K562 (cell line): Measurements from ENCODE around the gene ZNF8. TPM values are rescaled to one million over a fixed set of nuclear protein-coding genes. Genes with fewer than 3 reads are reported as not detected.

Experiments used
- ERF ChIP-seq: fragments of 450-650 bp; formaldehyde crosslinking; IDR thresholded peaks from 2 replicates; pipeline ENCODE4 v1.4.0; 2020; ENCODE audit warnings: mild to moderate bottlenecking, mixed read lengths
- GTF2A2 ChIP-seq: IDR thresholded peaks from 2 replicates; pipeline ENCODE4 v1.6.1; 2016; ENCODE audit warnings: mild to moderate bottlenecking, missing genetic modification characterization, missing compliant biosample characterization
- HDAC8 ChIP-seq: fragments of 450-650 bp; IDR thresholded peaks from 2 replicates; pipeline ENCODE4 v1.6.1; 2016; ENCODE audit warnings: mild to moderate bottlenecking, missing genetic modification characterization, moderate library complexity, missing compliant biosample characterization
- PHB2 ChIP-seq: fragments of 450-650 bp; IDR thresholded peaks from 2 replicates; pipeline ENCODE4 v1.6.1; 2017; ENCODE audit warnings: low read depth
- PPARD ChIP-seq: fragments of 250-450 bp; sonication (Bioruptor Pico); IDR thresholded peaks from 2 replicates; pipeline ENCODE4 v1.8.0; 2022; ENCODE audit warnings: inconsistent platforms, mild to moderate bottlenecking, moderate library complexity
- RBM39 ChIP-seq: fragments of 200-400 bp; formaldehyde crosslinking; optimal IDR thresholded peaks from 2 replicates; pipeline ENCODE3; 2018; ENCODE audit warnings: low read depth, low read length
- SAP30 ChIP-seq: fragments of 200-600 bp; sonication (generic); IDR thresholded peaks from 2 replicates; pipeline ENCODE4 v1.6.1; 2012; ENCODE audit warnings: borderline replicate concordance, low read depth, mild to moderate bottlenecking, moderate library complexity, low read length, control low read depth, inconsistent platforms; ENCODE audit not compliant: insufficient read depth, poor library complexity, severe bottlenecking
- ZKSCAN8 ChIP-seq: fragments of 200-800 bp; sonication (Bioruptor generic); IDR thresholded peaks from 2 replicates; pipeline ENCODE4 v1.6.1; 2016; ENCODE audit warnings: missing genetic modification characterization, missing compliant biosample characterization
- ZNF589 ChIP-seq: fragments of 200-800 bp; sonication (Bioruptor generic); IDR thresholded peaks from 2 replicates; pipeline ENCODE4 v1.6.1; 2016; ENCODE audit warnings: low read depth, missing genetic modification characterization, missing compliant biosample characterization
- polyA plus RNA-seq, 8 experiments: library from polyadenylated mRNA; depleted of rRNA in 4 of 8; stranded (reverse) in 5 of 8; unstranded in 3 of 8; fragments of >200 nt; fragmentation: Nextera tagmentation in 2 of 8; fragmentation: Illumina TruSeq in 1 of 8; extraction: Ambion mirVana in 2 of 8; extraction: Trizol in 1 of 8; gene quantifications; 2 replicates each; pipeline versions ENCODE4 v1.2.1 to v1.2.3, GENCODE V29; 2011 to 2014; ENCODE audit warnings: inconsistent platforms in 1 of 8, missing spikeins in 1 of 8
- total RNA-seq, 7 experiments: library from RNA; depleted of rRNA in 6 of 7; stranded (reverse); fragments of >200 nt in 6 of 7; fragmentation: Illumina TruSeq in 2 of 7; extraction: Trizol in 2 of 7; gene quantifications; 2 replicates each; pipeline versions ENCODE4 v1.2.1 to v1.2.3, GENCODE V29; 2011 to 2021; ENCODE audit warnings: low replicate concordance in 1 of 7
- TF ChIP-seq, protein P1 (sequence below): sonication (generic); formaldehyde crosslinking; IDR thresholded peaks from 2 replicates; pipeline ENCODE4 v1.8.0; 2023; ENCODE audit warnings: mild to moderate bottlenecking, missing genetic modification reagents
- TF ChIP-seq, protein P2 (sequence below): IDR thresholded peaks from 3 replicates; pipeline ENCODE4 v1.6.1; 2011; ENCODE audit warnings: borderline replicate concordance, mild to moderate bottlenecking, moderate library complexity; ENCODE audit not compliant: insufficient read length; ENCODE audit errors: extremely low read depth
- TF ChIP-seq, protein P3 (sequence below): fragments of 450-650 bp; IDR thresholded peaks from 2 replicates; pipeline ENCODE4 v1.6.1; 2017; ENCODE audit warnings: antibody characterized with exemption, mild to moderate bottlenecking
- TF ChIP-seq, protein P4 (sequence below): fragments of 450-650 bp; conservative IDR thresholded peaks from 2 replicates; pipeline ENCODE4 v1.6.1; 2016; ENCODE audit warnings: missing genetic modification characterization, low read depth, mild to moderate bottlenecking, control low read depth, missing compliant biosample characterization

ZNF8 gene
- total and polyA plus RNA-seq, 9 of the 15 experiments (the other 6 are each of a cell fraction or from before 2014, with no cell fraction given), result 0.71 to 7.7 (median 4.7) TPM

DNA sequence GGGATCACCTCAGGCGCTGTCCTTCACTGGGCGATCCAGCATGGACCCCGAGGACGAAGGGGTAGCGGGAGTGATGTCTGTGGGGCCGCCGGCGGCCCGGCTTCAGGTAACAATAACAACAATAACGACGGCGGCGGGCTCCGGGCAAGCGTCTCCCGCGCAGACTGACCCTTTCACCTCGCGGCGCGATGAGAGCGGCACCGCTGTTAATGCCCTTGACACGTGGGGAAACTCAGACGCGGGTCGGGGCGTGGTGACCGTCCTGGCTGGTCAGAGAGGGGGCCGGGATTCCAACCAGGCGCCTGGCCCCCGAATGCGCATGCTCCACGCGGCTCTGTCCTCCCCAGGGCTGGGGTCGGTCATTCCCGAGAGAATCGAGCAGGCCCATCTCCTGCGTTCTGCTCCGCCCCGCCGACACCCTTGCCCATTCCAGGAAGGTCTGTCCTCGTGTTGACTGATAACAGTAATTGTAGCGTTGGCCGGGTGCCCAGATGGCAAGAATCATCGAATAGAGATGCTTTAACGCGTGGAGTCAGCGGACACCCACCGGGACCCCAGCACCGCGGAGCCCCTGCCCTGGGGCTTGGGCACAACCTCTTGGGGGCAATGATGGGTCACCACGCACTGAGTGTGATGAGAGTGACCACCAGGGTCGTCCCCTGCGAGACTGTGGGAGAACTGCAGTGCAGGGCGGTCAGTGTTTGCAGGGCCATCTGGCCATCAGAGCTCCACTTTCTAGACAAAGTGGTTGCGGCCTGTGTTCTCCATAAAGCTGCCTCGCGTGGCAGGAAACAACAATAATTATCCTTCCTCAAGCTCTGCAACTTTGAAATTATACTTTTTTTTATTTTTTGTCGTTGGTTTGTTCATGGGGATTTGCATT, 528 bp downstream of the ZNF8 start (continued):
- TF ChIP-seq, protein P1, sequence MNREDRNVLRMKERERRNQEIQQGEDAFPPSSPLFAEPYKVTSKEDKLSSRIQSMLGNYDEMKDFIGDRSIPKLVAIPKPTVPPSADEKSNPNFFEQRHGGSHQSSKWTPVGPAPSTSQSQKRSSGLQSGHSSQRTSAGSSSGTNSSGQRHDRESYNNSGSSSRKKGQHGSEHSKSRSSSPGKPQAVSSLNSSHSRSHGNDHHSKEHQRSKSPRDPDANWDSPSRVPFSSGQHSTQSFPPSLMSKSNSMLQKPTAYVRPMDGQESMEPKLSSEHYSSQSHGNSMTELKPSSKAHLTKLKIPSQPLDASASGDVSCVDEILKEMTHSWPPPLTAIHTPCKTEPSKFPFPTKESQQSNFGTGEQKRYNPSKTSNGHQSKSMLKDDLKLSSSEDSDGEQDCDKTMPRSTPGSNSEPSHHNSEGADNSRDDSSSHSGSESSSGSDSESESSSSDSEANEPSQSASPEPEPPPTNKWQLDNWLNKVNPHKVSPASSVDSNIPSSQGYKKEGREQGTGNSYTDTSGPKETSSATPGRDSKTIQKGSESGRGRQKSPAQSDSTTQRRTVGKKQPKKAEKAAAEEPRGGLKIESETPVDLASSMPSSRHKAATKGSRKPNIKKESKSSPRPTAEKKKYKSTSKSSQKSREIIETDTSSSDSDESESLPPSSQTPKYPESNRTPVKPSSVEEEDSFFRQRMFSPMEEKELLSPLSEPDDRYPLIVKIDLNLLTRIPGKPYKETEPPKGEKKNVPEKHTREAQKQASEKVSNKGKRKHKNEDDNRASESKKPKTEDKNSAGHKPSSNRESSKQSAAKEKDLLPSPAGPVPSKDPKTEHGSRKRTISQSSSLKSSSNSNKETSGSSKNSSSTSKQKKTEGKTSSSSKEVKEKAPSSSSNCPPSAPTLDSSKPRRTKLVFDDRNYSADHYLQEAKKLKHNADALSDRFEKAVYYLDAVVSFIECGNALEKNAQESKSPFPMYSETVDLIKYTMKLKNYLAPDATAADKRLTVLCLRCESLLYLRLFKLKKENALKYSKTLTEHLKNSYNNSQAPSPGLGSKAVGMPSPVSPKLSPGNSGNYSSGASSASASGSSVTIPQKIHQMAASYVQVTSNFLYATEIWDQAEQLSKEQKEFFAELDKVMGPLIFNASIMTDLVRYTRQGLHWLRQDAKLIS (CRISPR knock-in tag), result peak; percentile 66
- TF ChIP-seq, protein P2, sequence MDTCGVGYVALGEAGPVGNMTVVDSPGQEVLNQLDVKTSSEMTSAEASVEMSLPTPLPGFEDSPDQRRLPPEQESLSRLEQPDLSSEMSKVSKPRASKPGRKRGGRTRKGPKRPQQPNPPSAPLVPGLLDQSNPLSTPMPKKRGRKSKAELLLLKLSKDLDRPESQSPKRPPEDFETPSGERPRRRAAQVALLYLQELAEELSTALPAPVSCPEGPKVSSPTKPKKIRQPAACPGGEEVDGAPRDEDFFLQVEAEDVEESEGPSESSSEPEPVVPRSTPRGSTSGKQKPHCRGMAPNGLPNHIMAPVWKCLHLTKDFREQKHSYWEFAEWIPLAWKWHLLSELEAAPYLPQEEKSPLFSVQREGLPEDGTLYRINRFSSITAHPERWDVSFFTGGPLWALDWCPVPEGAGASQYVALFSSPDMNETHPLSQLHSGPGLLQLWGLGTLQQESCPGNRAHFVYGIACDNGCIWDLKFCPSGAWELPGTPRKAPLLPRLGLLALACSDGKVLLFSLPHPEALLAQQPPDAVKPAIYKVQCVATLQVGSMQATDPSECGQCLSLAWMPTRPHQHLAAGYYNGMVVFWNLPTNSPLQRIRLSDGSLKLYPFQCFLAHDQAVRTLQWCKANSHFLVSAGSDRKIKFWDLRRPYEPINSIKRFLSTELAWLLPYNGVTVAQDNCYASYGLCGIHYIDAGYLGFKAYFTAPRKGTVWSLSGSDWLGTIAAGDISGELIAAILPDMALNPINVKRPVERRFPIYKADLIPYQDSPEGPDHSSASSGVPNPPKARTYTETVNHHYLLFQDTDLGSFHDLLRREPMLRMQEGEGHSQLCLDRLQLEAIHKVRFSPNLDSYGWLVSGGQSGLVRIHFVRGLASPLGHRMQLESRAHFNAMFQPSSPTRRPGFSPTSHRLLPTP, result no peak
- TF ChIP-seq GTF2A2 (tag) (no peak), PPARD (no peak), HDAC8 (no peak), RBM39 (no peak), SAP30 (peak; percentile 66), ZNF589 (CRISPR knock-in tag) (no peak), ERF (CRISPR knock-in tag) (no peak), PHB2 (no peak), ZKSCAN8 (CRISPR knock-in tag) (no peak)
- TF ChIP-seq, protein P3, sequence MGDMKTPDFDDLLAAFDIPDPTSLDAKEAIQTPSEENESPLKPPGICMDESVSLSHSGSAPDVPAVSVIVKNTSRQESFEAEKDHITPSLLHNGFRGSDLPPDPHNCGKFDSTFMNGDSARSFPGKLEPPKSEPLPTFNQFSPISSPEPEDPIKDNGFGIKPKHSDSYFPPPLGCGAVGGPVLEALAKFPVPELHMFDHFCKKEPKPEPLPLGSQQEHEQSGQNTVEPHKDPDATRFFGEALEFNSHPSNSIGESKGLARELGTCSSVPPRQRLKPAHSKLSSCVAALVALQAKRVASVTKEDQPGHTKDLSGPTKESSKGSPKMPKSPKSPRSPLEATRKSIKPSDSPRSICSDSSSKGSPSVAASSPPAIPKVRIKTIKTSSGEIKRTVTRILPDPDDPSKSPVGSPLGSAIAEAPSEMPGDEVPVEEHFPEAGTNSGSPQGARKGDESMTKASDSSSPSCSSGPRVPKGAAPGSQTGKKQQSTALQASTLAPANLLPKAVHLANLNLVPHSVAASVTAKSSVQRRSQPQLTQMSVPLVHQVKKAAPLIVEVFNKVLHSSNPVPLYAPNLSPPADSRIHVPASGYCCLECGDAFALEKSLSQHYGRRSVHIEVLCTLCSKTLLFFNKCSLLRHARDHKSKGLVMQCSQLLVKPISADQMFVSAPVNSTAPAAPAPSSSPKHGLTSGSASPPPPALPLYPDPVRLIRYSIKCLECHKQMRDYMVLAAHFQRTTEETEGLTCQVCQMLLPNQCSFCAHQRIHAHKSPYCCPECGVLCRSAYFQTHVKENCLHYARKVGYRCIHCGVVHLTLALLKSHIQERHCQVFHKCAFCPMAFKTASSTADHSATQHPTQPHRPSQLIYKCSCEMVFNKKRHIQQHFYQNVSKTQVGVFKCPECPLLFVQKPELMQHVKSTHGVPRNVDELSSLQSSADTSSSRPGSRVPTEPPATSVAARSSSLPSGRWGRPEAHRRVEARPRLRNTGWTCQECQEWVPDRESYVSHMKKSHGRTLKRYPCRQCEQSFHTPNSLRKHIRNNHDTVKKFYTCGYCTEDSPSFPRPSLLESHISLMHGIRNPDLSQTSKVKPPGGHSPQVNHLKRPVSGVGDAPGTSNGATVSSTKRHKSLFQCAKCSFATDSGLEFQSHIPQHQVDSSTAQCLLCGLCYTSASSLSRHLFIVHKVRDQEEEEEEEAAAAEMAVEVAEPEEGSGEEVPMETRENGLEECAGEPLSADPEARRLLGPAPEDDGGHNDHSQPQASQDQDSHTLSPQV, result peak; percentile 67; the same call in 1 of the 2 replicates
- TF ChIP-seq, protein P4, sequence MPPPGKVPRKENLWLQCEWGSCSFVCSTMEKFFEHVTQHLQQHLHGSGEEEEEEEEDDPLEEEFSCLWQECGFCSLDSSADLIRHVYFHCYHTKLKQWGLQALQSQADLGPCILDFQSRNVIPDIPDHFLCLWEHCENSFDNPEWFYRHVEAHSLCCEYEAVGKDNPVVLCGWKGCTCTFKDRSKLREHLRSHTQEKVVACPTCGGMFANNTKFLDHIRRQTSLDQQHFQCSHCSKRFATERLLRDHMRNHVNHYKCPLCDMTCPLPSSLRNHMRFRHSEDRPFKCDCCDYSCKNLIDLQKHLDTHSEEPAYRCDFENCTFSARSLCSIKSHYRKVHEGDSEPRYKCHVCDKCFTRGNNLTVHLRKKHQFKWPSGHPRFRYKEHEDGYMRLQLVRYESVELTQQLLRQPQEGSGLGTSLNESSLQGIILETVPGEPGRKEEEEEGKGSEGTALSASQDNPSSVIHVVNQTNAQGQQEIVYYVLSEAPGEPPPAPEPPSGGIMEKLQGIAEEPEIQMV (tag), result no peak
